ENCODE data around the gene CPLX3. TPM values are rescaled to one million over a fixed set of nuclear protein-coding genes. Genes with fewer than 3 reads are reported as not detected.

CPLX3 gene
- total RNA-seq, 1 donor: not detected

DNA sequence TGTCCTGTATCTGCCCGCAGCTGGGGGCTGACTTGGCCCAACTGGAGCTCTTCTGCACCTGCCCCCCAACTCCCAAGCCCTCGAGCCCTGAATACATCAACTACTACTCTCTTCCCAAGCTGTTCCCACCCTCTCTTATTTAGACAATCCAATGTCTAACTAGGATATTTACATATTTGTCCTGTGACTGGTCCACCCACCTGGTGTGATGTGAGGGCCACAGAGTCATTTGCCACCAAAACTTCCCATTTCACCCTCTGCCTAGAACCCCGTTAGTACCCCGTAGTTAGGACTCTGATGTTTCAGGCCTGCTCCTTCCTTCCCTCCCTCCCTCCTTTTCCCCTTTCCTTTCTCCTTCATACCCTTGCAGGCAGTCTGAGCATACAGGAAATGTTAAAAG is 6.4 kb downstream of the CPLX3 start:
- no peak for TF ChIP-seq CTCF (IDR thresholded peaks at IDR 0.05; ENCODE audit: insufficient read depth, low read length)

DNA sequence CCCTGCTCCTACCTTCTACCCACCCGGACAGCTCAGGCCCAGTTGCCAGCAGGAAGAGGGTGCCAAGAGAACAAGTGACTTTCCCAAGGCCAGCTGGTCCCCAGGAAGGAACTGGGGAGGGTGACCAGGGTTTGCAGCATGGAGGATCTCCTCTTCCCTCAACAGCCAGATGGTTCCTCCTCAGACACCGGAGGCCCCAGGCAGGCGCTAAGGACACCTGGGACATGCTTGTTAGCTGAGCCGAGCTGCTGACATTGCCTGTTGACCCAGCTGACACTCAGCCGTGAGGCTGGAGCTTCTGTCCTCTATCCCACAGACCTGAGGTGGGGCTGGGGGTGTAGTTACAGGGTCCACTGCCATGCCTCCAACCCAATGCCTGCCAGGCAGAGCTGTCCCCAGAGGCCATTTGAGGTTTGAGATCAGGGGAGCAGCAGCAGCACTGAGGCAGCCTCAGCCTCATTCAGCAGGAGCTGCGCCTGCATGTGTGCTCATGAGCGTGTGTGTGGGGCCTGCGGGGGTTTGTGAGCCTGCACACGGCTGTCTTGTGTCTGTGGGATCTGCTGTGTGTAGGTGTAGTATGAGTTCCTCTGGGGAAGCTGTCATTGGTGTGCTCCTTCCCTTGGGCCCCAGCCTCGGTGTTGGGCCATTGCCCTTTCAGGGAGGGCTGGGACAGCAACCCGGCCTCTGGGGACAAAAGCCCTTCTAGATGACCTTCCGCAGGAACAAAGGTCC is 7.1 kb downstream of the CPLX3 start:
- H3K4me3 ChIP-seq (ENCODE audit: low read depth, low read length): no peak overlapping the region
- DNase-seq (ENCODE audit: low read depth): no peak
- TF ChIP-seq CTCF (IDR thresholded peaks at IDR 0.05; ENCODE audit: insufficient read depth, low read length): no peak

More for the DNA sequence above, 6.4 kb downstream of the CPLX3 start:
- H3K4me3 ChIP-seq (ENCODE audit: low read depth, low read length): no peak overlapping the region
- DNase-seq (ENCODE audit: low read depth): no peak

- no peak overlapping the region for H3K4me3 ChIP-seq (ENCODE audit: low read depth, low read length)
- peak; percentile 52 for DNase-seq (ENCODE audit: low read depth)
- peak; percentile 86 for TF ChIP-seq CTCF (IDR thresholded peaks at IDR 0.05; ENCODE audit: insufficient read depth, low read length)
Observed at GRCh38 chr15:74835312-74835823, 8.9 kb downstream of the CPLX3 start.

GRCh38 chr15:74836846-74837245 is 10.4 kb downstream of the CPLX3 start:
- no peak overlapping the region for H3K4me3 ChIP-seq (ENCODE audit: low read depth, low read length)
- DNase-seq (ENCODE audit: low read depth): no peak
- no peak for TF ChIP-seq CTCF (IDR thresholded peaks at IDR 0.05; ENCODE audit: insufficient read depth, low read length)

GRCh38 chr15:74837482-74838136 is 11.2 kb downstream of the CPLX3 start:
- no peak for TF ChIP-seq CTCF (IDR thresholded peaks at IDR 0.05; ENCODE audit: insufficient read depth, low read length)
- DNase-seq (ENCODE audit: low read depth): no peak
- no peak overlapping the region for H3K4me3 ChIP-seq (ENCODE audit: low read depth, low read length)

DNA sequence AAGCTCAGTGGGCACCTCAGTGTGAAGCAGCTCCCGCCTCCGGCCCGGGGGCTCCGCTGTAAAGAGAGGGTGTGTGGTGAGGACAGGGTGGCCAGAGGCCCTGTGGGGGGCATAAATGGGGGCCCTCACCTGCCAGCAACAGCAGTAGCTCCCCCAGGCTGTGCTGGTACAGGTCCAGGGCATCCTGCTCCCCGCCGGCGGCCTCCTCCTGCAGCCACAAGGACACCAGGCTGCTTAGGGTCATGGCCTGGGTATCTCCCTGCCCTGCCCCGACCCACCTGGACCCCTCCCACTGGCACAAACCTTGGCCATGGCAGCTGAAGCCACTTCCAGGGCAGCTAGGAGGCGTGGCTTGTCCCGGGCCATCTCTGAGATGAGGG is 11.7 kb downstream of the CPLX3 start:
- no peak for DNase-seq (ENCODE audit: low read depth)
- TF ChIP-seq CTCF (IDR thresholded peaks at IDR 0.05; ENCODE audit: insufficient read depth, low read length): no peak
- H3K4me3 ChIP-seq (ENCODE audit: low read depth, low read length): no peak overlapping the region
